AG04449 (cell line): ENCODE data around the gene SASH3.

Source experiments
- CTCF ChIA-PET: fragments of 350-600 bp; formaldehyde crosslinking; extraction: SDS; loops from one replicate; lab custom pipeline; 2021; ENCODE audit warnings: antibody characterized with exemption; lab: Yijun Ruan, JAX
- POLR2A ChIA-PET: fragments of 400-600, 350-600 bp; formaldehyde crosslinking; extraction: SDS; loops from one replicate; lab custom pipeline; 2020; ENCODE audit warnings: antibody characterized with exemption, inconsistent platforms; lab: Yijun Ruan, JAX
- DNase-seq: peaks from one replicate; pipeline ENCODE4 v3.0.0-alpha.2; 2010; ENCODE audit warnings: low read depth, low spot score
- H3K4me3 ChIP-seq: 2 replicates; pipeline ENCODE4 v1.5.1; 2011; ENCODE audit warnings: low read depth, mild to moderate bottlenecking, control low read depth, low read length
- TF ChIP-seq, protein P1 (sequence below): IDR thresholded peaks from one replicate; pipeline ENCODE4 v1.5.1; 2011; ENCODE audit warnings: mild to moderate bottlenecking, moderate library complexity, low read length, control low read depth, inconsistent platforms; ENCODE audit not compliant: insufficient read depth; ENCODE audit errors: missing control alignments

The SASH3 gene

DNA sequence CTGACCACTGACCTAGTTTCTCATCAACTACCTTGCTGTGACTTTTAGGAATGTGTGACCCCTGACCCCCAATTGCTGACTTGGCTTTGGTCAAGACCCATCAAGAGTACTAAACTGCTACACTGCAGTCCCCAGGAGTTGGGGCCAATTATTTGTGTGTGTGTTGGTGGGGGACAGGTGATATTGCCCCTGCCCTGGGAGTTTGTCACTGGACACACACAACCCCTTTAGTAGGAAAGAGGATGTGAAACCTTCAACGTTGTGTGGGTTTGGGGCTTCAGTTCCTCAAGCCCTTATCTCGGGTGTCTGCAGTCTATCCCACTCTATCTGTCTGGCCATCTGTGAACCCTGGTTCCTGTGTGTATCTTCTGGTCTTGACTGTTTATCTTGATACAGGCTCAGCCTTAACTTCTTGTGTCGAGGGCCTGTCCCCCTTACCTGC lies 6.5 kb downstream of the SASH3 start:
- ChIA-PET POLR2A (no interaction called here), CTCF (interaction anchor here (0.9 kb wide), 1 partner anchor 43 kb away, joined by 3 read pairs; no protein-coding TSS in a partner anchor)
- no peak overlapping the region for H3K4me3 ChIP-seq
- DNase-seq = no peak
- TF ChIP-seq, protein P1, sequence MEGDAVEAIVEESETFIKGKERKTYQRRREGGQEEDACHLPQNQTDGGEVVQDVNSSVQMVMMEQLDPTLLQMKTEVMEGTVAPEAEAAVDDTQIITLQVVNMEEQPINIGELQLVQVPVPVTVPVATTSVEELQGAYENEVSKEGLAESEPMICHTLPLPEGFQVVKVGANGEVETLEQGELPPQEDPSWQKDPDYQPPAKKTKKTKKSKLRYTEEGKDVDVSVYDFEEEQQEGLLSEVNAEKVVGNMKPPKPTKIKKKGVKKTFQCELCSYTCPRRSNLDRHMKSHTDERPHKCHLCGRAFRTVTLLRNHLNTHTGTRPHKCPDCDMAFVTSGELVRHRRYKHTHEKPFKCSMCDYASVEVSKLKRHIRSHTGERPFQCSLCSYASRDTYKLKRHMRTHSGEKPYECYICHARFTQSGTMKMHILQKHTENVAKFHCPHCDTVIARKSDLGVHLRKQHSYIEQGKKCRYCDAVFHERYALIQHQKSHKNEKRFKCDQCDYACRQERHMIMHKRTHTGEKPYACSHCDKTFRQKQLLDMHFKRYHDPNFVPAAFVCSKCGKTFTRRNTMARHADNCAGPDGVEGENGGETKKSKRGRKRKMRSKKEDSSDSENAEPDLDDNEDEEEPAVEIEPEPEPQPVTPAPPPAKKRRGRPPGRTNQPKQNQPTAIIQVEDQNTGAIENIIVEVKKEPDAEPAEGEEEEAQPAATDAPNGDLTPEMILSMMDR = no peak

DNA sequence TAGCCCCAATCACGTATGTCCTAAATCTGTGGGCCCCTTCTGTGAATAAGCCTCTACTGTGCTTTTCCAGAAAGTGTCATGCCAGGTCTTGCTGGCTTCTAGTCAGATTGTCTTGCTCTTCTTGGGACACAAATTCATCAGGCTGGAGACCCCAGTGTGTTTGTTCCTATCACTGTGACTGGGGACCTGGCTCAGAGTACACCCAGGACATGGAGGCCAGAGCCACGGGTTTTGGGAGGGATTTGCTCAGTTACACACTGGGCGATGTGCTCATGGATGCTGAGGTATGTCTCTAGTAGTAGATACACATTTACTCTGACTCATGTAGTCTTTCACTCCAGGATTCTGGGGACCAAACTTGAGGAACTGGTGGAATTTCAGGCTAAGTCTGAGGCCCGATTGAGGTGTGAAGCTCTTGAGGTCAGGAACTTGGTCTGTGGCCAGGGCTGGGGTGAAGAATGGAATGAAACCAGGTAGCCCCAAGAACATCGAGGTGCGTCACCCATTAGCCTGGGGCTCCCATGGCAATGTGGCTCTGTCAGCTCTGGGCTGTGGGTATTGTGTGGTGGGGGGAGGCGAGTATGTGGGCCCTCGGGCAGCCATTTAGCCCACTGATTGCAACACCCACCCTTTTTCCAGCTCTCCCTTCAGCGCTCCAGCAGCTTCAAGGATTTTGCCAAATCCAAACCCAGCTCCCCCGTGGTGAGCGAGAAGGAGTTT lies 7.7 kb downstream of the SASH3 start:
- TF ChIP-seq, protein P1 = no peak
- DNase-seq = no peak
- POLR2A ChIA-PET = no interaction called here
- CTCF ChIA-PET = interaction anchor here (0.9 kb wide), 2 partner anchors 34 to 42 kb away, joined by 3 read pairs; no protein-coding TSS in a partner anchor
- no peak overlapping the region for H3K4me3 ChIP-seq

DNA sequence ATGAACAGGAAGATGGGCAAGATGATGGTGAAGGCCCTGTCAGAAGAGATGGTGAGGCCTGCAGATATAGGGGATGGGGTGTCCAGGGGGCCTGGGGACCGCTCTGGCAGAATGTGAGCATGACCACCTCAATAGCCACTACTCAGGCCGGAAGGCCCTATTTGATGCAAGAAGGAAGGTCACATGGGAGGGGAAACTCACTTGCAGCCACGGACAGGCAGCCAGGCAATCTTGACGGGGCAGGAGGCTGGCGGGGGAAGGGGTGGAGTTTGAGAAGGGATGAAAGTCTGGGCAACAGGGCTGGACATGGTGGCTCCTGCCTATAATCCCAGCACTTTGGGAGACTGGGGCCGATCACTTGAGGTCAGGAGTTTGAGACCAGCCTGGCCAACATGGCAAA lies 8.8 kb downstream of the SASH3 start:
- TF ChIP-seq, protein P1 = no peak
- no peak for DNase-seq
- CTCF ChIA-PET = no interaction called here
- POLR2A ChIA-PET = no interaction called here
- no peak overlapping the region for H3K4me3 ChIP-seq

DNA sequence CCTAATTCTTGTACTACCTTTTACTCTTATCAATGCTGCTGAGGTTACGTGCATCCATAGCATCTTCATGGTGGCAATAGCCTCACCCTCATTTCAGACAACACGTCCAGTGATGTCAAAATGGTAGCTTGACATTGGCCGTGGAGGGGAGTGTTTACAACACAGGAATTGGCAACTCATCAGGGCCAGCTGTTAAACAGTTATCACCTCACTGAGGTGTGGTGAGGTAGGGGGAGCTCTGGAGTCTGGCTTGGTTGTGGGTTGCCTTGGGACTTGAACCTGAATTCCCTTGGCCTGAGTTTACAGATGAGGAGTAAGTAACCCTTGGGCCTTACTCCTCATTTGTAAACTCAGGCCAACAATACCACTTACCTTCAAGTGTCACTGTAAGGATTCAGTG lies 10.4 kb downstream of the SASH3 start:
- ChIA-PET POLR2A (no interaction called here), CTCF (no interaction called here)
- TF ChIP-seq, protein P1 = no peak
- no peak overlapping the region for H3K4me3 ChIP-seq
- no peak for DNase-seq

DNA sequence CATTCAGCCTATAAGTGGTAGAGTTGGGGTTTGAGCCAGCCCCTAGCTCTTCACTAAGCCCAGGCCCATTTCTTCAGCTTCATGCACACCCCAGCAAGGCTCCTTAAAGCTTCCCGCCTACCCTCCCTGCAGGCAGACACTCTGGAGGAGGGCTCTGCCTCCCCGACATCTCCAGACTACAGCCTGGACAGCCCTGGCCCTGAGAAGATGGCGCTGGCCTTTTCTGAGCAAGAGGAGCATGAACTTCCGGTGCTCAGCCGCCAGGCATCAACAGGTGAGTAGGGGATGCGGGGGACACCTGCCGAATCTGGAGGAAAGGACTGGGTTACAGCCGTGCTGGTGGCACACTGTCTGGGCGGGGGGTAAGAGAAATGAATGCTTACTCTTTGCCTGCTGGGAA lies 11.1 kb downstream of the SASH3 start:
- TF ChIP-seq, protein P1 = no peak
- POLR2A ChIA-PET = no interaction called here
- no peak overlapping the region for H3K4me3 ChIP-seq
- CTCF ChIA-PET = no interaction called here
- no peak for DNase-seq

DNA sequence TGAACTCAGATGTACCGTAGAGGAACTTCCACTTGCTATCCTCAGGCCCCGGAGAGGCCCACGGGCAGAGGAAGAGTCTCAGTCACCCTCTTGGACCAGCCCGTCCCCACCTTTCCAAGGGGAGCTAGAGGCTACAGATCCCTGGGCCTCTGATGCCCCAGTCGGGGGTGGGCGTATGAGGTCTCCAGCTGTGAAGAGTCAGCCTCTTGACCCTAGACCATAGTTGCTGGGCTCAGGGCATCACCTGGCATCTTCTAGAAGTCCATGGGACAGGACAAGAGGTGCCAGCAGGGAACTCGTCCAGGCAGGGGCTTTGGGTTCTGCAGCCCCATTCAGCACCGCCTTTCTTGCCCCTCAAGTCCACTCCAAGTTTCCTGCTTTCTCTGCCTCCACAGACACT lies 11.6 kb downstream of the SASH3 start:
- ChIA-PET CTCF (no interaction called here), POLR2A (no interaction called here)
- H3K4me3 ChIP-seq = no peak overlapping the region
- TF ChIP-seq, protein P1 = no peak
- DNase-seq = no peak
